Peyer's patch (tissue), 4 donors: ENCODE results near the gene MEG3. TPM values are rescaled to one million over a fixed set of nuclear protein-coding genes. Genes with fewer than 3 reads are reported as not detected.

Source experiments
- DNase-seq, 3 donors: peaks; one replicate each; pipeline ENCODE4 v3.0.0-alpha.2; 2017 to 2019
- H3K27ac ChIP-seq, 4 donors: fragments of 200-600 bp; sonication (generic); one replicate each; pipeline ENCODE4 v1.5.1; 2016 to 2019
- H3K27me3 ChIP-seq, 2 donors: fragments of 200-600 bp; sonication (generic); one replicate each; pipeline ENCODE4 v1.5.1; 2019
- H3K36me3 ChIP-seq, 3 donors: fragments of 200-600 bp; sonication (generic); one replicate each; pipeline ENCODE4 v1.5.1; 2016 to 2019
- H3K4me1 ChIP-seq, 4 donors: fragments of 200-600 bp; sonication (generic); one replicate each; pipeline ENCODE4 v1.5.1; 2016 to 2019
- H3K4me3 ChIP-seq, 4 donors: fragments of 200-600 bp; sonication (generic); 1 replicate in 3 of 4; 2 replicates in 1 of 4; pipeline ENCODE4 v1.5.1; 2016 to 2019; ENCODE audit warnings: mild to moderate bottlenecking in 1 of 4
- H3K9me3 ChIP-seq, 4 donors: fragments of 200-600 bp; sonication (generic); one replicate each; pipeline ENCODE4 v1.5.1; 2016 to 2019; ENCODE audit warnings: mild to moderate bottlenecking in 1 of 4
- CTCF ChIP-seq, 6 experiments: fragments of 450-650 bp in 4 of 6; fragments of 200-600 bp in 2 of 6; sonication (generic) in 1 of 6; IDR thresholded peaks; one replicate each; pipeline ENCODE4 v1.5.1; 2017 to 2019; ENCODE audit warnings: antibody characterized with exemption in 6 of 6, mild to moderate bottlenecking in 3 of 6, moderate library complexity in 1 of 6
- POLR2A ChIP-seq, 2 donors: fragments of 450-650 bp; IDR thresholded peaks; one replicate each; pipeline ENCODE4 v1.5.1; 2017; ENCODE audit warnings: antibody characterized with exemption in 2 of 2, mild to moderate bottlenecking in 2 of 2, moderate library complexity in 2 of 2
- total RNA-seq, 4 donors: library from RNA; depleted of rRNA; stranded (reverse); fragments of >200 nt; gene quantifications; one replicate each; pipeline ENCODE4 v1.1.0, GENCODE V29; 2016

MEG3 gene
- 100 to 1,000 TPM in 1 of 4 donors, 10 to 100 TPM in 2, 1 to 10 TPM in 1; 5.8 to 135 (median 33.8) TPM for total RNA-seq

- H3K27ac ChIP-seq = peak within 1 kb of the TSS in 3 of 4 donors; percentile 17 to 54 (median 25)
- peak in 1 of 3 donors; percentile 52 for DNase-seq
- H3K9me3 ChIP-seq = no peaks in the 10 kb centered on the region
- H3K4me1 ChIP-seq = no peaks in the 10 kb centered on the region
- no peaks in the 10 kb centered on the region for H3K36me3 ChIP-seq
- TF ChIP-seq CTCF (IDR thresholded peaks at IDR 0.05) (no peak), POLR2A (IDR thresholded peaks at IDR 0.05) (peak; percentile 33 to 34)
- H3K27me3 ChIP-seq = no peaks in the 10 kb centered on the region
- peak within 1 kb of the TSS; percentile 12 to 40 (median 25) for H3K4me3 ChIP-seq
These were observed at the start of gene MEG3 for GRCh38 chr14:100825713-100826331. Gene MEG3, plus strand, starts transcription at chr14:100826118.

GRCh38 chr14:100776681-100777365 lies 49.1 kb upstream of the MEG3 start:
- H3K27me3 ChIP-seq = no peaks in the 10 kb centered on the region
- H3K4me3 ChIP-seq = no peak overlapping the region
- peak in 1 of 3 donors; percentile 24 for DNase-seq
- no peak for TF ChIP-seq POLR2A (IDR thresholded peaks at IDR 0.05)
- TF ChIP-seq CTCF (IDR thresholded peaks at IDR 0.05) = no peak
- H3K36me3 ChIP-seq = no peaks in the 10 kb centered on the region
- no peaks in the 10 kb centered on the region for H3K9me3 ChIP-seq
- H3K27ac ChIP-seq = no peak overlapping the region
- H3K4me1 ChIP-seq = no peaks in the 10 kb centered on the region

GRCh38 chr14:100777366-100777817 lies 48.5 kb upstream of the MEG3 start:
- Histone ChIP-seq H3K27ac (no peak overlapping the region), H3K9me3 (no peaks in the 10 kb centered on the region), H3K36me3 (no peaks in the 10 kb centered on the region), H3K4me3 (no peak overlapping the region), H3K27me3 (no peaks in the 10 kb centered on the region), H3K4me1 (no peaks in the 10 kb centered on the region)
- DNase-seq = peak in 1 of 3 donors; percentile 8
- TF ChIP-seq CTCF (IDR thresholded peaks at IDR 0.05) (no peak), POLR2A (IDR thresholded peaks at IDR 0.05) (no peak)

GRCh38 chr14:100777818-100778525 lies 47.9 kb upstream of the MEG3 start:
- Histone ChIP-seq H3K36me3 (no peaks in the 10 kb centered on the region), H3K27me3 (no peaks in the 10 kb centered on the region), H3K9me3 (no peaks in the 10 kb centered on the region), H3K4me3 (no peak overlapping the region), H3K27ac (no peak overlapping the region), H3K4me1 (no peaks in the 10 kb centered on the region)
- DNase-seq = peak in 1 of 3 donors; percentile 14
- TF ChIP-seq CTCF (IDR thresholded peaks at IDR 0.05) (no peak), POLR2A (IDR thresholded peaks at IDR 0.05) (no peak)

- Histone ChIP-seq H3K4me3 (no peak overlapping the region), H3K36me3 (no peaks in the 10 kb centered on the region), H3K27me3 (no peaks in the 10 kb centered on the region), H3K4me1 (no peaks in the 10 kb centered on the region), H3K27ac (no peak overlapping the region), H3K9me3 (no peaks in the 10 kb centered on the region)
- no peak for TF ChIP-seq POLR2A (IDR thresholded peaks at IDR 0.05)
- TF ChIP-seq CTCF (IDR thresholded peaks at IDR 0.05) = no peak
- peak in 1 of 3 donors; percentile 26 for DNase-seq
These were observed 47.4 kb upstream of the MEG3 start for GRCh38 chr14:100778526-100778882.
